HG03097 (cell line): ENCODE data around the gene KIF1B.
A peak's percentile ranks its signal among the peaks of the same experiment; 100 is the strongest.
"Not testable (repeated sequence)": the region's sequence is repeated elsewhere in the genome, so short reads cannot be mapped to it uniquely, and the experiment has no call there.

Experiments
- ATAC-seq: cut with Tn5 transposase; IDR thresholded peaks from one replicate; pipeline ENCODE4 v1.9.1; 2021; ENCODE audit not compliant: unreplicated experiment, low FRiP score

KIF1B gene

GRCh38 chr1:10189659-10190058 is 20.7 kb upstream of the KIF1B start:
- no peak for ATAC-seq

- no peak for ATAC-seq
Observed at GRCh38 chr1:10192263-10192662, 18.1 kb upstream of the KIF1B start.

GRCh38 chr1:10193288-10193687 is 17.1 kb upstream of the KIF1B start:
- ATAC-seq, result no peak

DNA sequence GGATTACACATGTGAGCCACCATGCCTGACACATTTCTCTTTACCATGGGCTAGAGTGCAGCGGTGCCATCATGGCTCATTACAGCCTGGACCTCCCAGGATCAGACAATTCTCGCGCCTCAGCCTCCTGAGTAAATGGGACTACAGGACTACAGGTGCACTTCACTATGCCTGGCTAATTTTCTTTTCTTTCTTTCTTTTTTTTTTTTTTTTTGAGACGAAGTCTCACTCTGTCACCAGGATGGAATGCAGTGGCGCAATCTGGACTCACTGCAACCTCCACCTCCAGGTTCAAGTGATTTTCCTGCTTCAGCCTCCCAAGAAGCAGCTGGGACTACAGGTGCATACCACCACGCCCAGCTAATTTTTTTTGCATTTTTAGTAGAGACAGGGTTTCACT is 14.8 kb upstream of the KIF1B start:
- ATAC-seq, result no peak

GRCh38 chr1:10196976-10197375 is 13.4 kb upstream of the KIF1B start:
- ATAC-seq, result no peak

DNA sequence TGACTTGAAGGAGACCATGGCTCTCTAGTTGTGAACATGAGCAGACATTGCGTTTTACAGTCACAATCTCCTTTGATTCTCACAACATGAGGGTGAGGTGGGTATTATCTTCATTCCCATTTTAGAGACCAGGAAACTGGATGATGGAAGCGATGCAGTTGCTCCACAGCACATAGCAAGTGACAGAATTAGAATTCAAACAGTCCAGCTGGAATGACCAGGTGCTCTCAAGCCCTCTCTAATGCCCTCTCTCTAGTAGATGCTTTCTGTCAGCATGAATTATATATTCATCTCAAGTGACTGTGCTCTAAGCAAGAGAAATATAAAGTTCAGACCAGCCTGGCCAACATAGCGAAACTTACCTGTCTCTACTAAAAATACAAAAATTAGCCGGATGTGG is 9.8 kb upstream of the KIF1B start:
- no peak for ATAC-seq

GRCh38 chr1:10204003-10204642 is 6.2 kb upstream of the KIF1B start:
- no peak for ATAC-seq

DNA sequence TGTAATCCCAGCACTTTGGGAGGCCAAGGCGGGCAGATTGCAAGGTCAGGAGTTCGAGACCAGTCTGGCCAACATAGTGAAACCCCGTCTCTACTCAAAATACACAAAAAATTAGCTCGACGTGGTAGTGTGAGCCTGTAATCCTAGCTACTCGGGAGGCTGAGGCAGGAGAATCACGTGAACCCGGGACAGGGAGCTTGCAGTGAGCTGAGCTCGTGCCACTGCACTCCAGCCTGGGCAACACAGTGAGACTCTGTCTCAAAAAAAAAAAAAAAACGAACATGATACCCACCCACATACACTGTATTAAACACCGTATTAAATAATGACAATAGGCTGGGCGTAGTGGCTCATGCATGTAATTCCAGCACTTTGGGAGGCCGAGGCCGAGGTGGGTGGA is 5.2 kb upstream of the KIF1B start:
- ATAC-seq, result not testable (repeated sequence)

GRCh38 chr1:10207810-10208209 is 2.6 kb upstream of the KIF1B start:
- ATAC-seq, result no peak

DNA sequence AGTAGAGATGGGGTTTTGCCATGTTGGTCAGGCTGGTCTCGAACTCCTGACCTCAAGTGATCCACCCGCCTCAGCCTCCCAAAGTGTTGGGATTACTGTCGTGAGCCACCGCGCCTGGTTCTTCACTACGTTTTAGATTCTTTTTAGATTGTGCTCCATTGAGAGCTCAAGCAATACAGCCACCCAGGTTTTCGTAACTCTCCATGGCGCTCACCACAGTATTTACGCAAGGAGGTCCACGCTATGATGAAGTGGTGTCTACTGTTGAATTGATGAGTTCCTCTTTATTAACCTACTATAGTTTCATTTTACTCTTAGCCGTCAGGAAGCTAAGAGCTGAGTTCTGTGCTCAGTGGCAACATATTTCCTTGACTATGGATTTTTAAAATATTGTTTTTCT is 1.8 kb upstream of the KIF1B start:
- no peak for ATAC-seq

- no peak for ATAC-seq
Observed at GRCh38 chr1:10209590-10209904, 823 bp upstream of the KIF1B start.

DNA sequence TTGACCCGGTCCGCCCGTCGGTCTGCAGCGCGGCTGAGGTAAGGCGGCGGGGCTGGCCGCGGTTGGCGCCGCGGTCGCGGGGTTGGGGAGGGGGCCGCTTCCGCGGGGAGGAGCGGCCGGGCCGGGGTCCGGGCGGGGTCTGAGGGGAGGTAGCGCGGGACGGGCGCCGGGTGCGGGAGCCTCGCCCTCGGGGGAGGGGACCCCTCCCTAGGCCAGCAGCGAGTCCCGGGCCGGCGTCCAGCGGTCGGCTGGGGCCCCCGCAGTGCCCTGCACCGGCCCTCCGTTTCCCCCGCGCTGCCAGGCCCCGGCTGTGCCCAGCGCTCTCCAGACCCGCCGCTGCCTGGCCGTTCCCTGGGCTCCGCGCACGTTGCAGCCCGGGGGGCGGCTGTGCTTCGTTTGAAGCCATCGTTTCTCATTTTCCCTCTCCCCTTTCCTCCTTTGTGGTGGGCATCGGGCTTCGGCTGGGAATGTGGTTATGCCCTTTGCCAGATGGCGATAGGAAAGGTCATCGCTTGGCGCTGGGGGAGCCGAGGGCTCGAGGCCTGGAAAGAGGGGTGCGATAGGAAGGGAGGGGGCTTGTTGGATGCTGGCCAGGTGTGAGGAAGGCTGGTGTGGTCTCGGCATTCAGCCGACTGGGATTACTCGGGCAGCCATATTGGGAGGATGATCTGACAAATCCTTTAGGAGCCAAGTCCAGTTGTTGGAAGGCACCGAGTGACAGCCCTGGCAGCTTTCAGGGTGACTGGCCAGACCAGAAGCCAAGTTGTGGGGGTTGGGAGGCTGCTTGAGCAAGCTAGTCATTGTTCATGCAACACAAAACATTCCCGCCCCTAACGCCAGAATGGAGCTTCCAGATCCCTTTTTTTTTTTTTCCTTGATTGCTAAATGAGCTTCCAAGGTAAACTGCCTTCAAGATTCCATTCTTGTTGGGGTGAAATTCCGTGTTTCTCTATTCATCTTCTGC is 753 bp downstream of the KIF1B start:
- peak; percentile 34 for ATAC-seq

GRCh38 chr1:10211805-10212410 is 1.5 kb downstream of the KIF1B start:
- no peak for ATAC-seq

GRCh38 chr1:10212476-10212875 is 2.1 kb downstream of the KIF1B start:
- no peak for ATAC-seq

DNA sequence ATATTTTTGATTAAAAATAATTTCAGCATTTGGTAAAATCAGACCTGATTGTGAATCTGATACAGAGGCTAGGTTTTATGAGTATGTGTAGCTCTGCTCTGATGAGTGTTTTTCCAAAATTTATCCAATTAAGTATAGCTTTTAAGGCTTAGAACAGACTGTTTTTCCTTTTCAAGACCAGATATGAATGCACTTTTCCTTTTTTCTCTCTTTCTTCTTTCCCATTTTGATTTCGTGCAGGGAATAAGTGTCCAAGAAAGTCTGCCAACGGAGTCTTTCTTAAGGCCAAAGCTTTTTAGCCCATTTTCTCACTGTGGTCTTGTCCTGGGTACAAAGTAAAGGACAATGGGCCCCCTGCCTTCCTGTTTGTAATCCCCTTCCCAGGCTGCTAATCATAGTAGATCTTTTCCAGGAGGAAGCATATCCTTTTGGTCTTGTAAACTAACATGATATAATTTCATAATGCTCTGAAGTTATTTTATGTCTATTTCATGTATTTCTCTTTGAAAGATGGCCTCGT is 2.9 kb downstream of the KIF1B start:
- no peak for ATAC-seq

DNA sequence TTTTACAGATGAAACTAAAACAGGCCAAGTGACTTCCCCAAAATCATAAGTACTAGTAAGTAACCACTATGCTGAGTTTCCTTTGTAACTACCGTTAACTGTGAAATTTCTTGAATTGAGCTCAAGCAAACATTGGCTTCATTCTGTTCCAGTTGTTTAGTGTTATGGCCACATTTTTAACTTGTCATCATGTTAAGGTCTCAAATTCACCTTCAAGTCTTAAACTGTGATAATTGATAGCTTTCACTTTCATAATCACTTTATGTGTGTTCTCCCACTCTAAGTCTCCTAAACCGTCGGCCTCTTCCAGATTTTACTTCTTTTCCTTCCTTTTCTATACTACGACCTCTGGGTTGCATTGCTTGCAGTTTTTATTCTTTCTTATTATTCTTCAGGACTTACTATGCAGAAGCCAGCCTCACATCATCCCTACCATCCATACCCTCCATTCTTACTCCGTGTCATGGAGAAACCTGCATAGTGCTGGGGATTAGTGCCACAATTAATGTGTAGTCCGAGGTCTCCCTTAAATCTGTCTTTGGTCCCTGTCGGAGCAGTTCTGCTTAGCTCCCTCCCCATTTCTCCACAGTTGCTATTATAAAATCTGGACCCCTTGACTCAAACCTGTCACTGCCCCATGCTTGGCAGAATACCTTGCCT is 5.8 kb downstream of the KIF1B start:
- no peak for ATAC-seq

DNA sequence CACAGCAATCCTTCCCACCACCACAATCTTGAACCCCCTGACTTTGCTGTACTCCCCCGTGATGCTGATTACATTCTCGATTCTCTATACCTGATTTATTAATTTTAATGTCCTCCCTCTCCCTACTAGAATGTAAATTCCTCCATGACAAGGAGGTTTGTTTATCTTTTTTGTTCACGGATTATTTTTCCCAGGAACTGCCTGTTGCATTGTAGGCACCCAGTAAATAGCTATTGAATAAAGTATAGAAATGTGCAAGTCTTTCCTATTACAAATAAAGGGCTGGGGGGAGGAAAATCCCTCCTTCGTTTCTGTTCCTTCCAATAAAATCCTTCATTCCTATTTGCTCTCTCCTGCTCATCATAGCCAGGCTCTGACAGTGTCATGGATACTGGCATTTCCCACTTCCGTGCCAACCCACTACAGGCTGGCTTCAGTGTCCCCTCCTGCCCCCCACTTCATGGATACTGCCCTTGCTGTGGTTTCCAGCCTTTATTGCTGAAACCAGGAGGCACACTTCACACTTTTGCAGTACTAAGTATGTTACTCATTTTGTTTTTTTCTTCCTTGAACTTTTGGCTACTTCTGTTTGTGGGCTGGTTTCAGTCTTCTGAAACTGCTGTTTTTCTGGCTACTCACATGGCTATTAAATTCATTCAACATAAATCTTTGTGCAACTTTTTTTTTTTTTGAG is 7.5 kb downstream of the KIF1B start:
- no peak for ATAC-seq

GRCh38 chr1:10220200-10220599 is 9.8 kb downstream of the KIF1B start:
- no peak for ATAC-seq

DNA sequence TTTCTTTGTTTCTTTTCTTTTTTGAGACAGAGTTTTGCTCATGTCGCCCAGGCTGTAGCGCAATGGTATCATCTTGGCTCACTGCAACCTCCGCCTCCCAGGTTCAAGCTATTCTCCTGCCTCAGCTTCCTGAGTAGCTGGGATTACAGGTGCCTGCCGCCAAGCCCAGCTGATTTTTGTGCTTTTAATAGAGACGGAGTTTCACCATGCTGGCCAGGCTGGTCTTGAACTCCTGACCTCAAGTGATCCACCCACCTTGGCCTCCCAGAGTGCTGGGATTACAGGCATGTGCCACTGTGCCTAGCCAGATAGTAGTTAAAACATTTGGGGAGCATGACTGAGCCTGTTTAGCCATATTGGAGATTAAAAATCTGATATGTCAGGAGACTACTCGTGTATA is 10.3 kb downstream of the KIF1B start:
- ATAC-seq, result not testable (repeated sequence)

- no peak for ATAC-seq
Observed at GRCh38 chr1:10225573-10225972, 15.2 kb downstream of the KIF1B start.
